Thoracic aorta (tissue), 2 donors: ENCODE measurements around the gene KCNIP1. TPM values are rescaled to one million over a fixed set of nuclear protein-coding genes. Genes with fewer than 3 reads are reported as not detected.

Experiments
- ATAC-seq: fragments of 150-250 bp; one replicate; pipeline ENCODE4 v1.8.0; 2017; ENCODE audit warnings: low read depth; ENCODE audit not compliant: insufficient number of reproducible peaks, low FRiP score
- DNase-seq: peaks from one replicate; pipeline ENCODE4 v3.0.0-alpha.2; 2020; ENCODE audit warnings: low spot score
- H3K27ac ChIP-seq, 2 donors: fragments of 200-600 bp; sonication (generic); 1 replicate in 1 of 2; 2 replicates in 1 of 2; pipeline ENCODE4 v1.5.1; 2016; ENCODE audit warnings: mild to moderate bottlenecking in 2 of 2, moderate library complexity in 2 of 2
- H3K27me3 ChIP-seq: fragments of 200-600 bp; sonication (generic); replicated peaks from 2 replicates; pipeline ENCODE4 v1.6.0; 2016; ENCODE audit warnings: mild to moderate bottlenecking; ENCODE audit not compliant: insufficient read depth
- H3K36me3 ChIP-seq: fragments of 200-600 bp; sonication (generic); one replicate; pipeline ENCODE4 v1.5.1; 2016
- H3K4me1 ChIP-seq, 2 donors: fragments of 200-600 bp; sonication (generic); 1 replicate in 1 of 2; 2 replicates in 1 of 2; pipeline versions ENCODE4 v1.5.1 to v1.6.0; 2016; ENCODE audit warnings: low read depth in 2 of 2, mild to moderate bottlenecking in 1 of 2; ENCODE audit not compliant: control insufficient read depth in 1 of 2
- H3K4me3 ChIP-seq: fragments of 200-600 bp; sonication (generic); 2 replicates; pipeline ENCODE4 v1.5.1; 2016; ENCODE audit warnings: mild to moderate bottlenecking
- H3K9me3 ChIP-seq: fragments of 200-600 bp; sonication (generic); 2 replicates; pipeline ENCODE4 v1.5.1; 2016
- total RNA-seq, 2 donors: library from RNA; depleted of rRNA; stranded (reverse); fragments of >200 nt; gene quantifications; one replicate each; pipeline versions ENCODE4 v1.1.0 to v1.2.3, GENCODE V29; 2016
- TF ChIP-seq, protein P1 (sequence below): fragments of 200-600 bp; sonication (generic); IDR thresholded peaks from one replicate; pipeline ENCODE4 v1.5.1; 2019; ENCODE audit warnings: antibody characterized with exemption

KCNIP1 gene
- total RNA-seq, 2 donors from 2014 or later, result not detected

DNA sequence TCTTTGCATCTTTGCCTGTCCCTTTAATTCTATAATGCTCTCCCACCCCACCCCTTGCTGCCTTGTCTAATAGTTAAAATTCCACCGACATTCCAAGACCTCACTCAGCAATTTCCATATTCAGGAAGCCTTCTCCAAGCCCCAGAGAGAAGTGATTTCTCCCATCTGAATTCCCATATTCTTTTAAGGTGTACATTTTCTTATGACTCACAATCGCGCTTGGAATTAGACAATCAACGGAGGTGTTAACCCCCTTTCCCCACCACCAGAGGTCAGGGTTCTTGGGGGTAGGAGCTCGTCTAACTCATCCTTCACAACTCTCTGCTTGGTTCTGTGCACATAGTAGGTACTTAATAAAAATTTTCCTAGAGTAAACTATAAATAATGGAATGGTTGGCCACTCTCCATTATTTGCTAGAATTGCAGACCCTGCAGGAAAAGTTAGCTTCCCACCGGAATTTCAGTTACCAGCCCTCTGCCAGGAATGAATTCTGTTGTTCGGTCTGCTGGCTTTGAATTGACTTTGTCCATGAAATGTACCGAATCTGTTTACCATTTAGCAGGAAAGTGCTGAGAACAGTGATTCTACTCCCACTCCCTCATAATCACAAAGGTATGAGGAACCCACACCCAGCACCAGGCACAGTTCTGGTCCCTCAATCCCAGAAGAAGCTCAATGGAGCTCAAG is 5.0 kb downstream of the KCNIP1 start:
- peaks cover 0 to 5% of the 10 kb centered on the region in 2 donors for H3K4me1 ChIP-seq
- DNase-seq, result no peak
- TF ChIP-seq, protein P1, sequence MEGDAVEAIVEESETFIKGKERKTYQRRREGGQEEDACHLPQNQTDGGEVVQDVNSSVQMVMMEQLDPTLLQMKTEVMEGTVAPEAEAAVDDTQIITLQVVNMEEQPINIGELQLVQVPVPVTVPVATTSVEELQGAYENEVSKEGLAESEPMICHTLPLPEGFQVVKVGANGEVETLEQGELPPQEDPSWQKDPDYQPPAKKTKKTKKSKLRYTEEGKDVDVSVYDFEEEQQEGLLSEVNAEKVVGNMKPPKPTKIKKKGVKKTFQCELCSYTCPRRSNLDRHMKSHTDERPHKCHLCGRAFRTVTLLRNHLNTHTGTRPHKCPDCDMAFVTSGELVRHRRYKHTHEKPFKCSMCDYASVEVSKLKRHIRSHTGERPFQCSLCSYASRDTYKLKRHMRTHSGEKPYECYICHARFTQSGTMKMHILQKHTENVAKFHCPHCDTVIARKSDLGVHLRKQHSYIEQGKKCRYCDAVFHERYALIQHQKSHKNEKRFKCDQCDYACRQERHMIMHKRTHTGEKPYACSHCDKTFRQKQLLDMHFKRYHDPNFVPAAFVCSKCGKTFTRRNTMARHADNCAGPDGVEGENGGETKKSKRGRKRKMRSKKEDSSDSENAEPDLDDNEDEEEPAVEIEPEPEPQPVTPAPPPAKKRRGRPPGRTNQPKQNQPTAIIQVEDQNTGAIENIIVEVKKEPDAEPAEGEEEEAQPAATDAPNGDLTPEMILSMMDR, result no peak
- no peaks in the 10 kb centered on the region for H3K36me3 ChIP-seq
- ATAC-seq, result no peak
- H3K27ac ChIP-seq, result no peak overlapping the region
- H3K27me3 ChIP-seq, result no peaks in the 10 kb centered on the region
- H3K4me3 ChIP-seq, result no peak overlapping the region
- H3K9me3 ChIP-seq, result no peaks in the 10 kb centered on the region

DNA sequence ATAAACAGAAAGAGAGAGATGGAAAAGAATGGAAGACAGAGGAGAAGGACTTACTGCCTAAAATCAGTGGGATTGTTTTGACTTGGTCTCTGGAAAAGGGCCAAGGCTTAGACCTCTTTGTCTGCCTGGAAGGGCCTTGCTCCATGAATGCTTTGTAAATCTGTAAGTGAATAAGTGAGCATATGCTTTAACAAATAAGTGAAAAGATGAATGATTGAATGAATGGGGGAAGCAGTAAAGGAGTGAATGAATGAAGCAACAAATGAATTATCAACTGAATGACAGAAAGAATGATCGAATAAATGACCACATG is 5.5 kb downstream of the KCNIP1 start:
- H3K36me3 ChIP-seq, result no peaks in the 10 kb centered on the region

DNA sequence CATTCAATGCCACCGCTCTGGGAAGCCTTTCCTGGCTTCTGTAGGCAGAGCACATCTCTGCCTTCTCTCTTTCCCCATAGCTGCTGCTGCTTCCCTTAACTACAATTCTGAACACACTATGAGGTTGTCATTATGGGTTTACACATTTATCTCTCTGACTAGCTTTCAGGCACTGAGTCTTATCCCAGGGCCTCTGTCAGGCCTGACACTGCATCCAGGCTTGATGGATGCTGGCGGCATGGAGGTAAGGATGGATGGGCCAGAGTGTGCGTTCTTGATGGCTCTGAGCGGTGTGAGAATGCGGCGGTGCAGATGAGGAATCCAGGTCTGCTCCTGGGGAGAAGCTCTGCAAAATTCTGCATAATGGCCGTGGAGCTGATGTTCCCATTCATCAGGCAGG is 6.3 kb downstream of the KCNIP1 start:
- TF ChIP-seq, protein P1, result no peak
- no peaks in the 10 kb centered on the region for H3K36me3 ChIP-seq
- H3K4me3 ChIP-seq, result no peak overlapping the region
- ATAC-seq (no peak), DNase-seq (no peak)
- no peaks in the 10 kb centered on the region for H3K9me3 ChIP-seq
- H3K27me3 ChIP-seq, result no peaks in the 10 kb centered on the region
- no peak overlapping the region for H3K27ac ChIP-seq
- no peaks in the 10 kb centered on the region for H3K4me1 ChIP-seq

More for the DNA sequence above, 5.5 kb downstream of the KCNIP1 start:
- peaks cover 0 to under 1% of the 10 kb centered on the region in 2 donors for H3K4me1 ChIP-seq
- no peaks in the 10 kb centered on the region for H3K27me3 ChIP-seq
- no peak overlapping the region for H3K4me3 ChIP-seq
- TF ChIP-seq, protein P1, result no peak
- ATAC-seq (no peak), DNase-seq (no peak)
- H3K27ac ChIP-seq, result no peak overlapping the region
- H3K9me3 ChIP-seq, result no peaks in the 10 kb centered on the region

DNA sequence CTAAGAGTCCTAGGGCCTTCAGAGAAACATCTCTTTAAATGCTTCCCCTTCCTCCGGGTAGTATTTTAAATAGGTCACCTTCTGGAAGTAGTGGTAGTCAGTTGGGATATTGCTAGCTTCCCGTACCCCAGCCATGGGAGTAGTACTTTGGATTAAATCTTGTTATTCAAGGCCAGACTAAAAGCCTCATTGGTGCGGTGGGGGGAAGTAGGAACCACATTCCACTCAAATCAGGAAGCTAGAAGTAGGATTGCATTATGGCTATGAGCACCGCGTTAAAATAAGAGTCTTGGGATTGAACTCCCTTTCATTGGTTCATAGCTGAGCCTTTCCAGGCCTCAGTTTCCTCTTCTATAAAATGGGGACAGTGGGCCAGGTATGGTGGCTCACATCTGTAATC is 6.7 kb downstream of the KCNIP1 start:
- H3K27me3 ChIP-seq, result no peaks in the 10 kb centered on the region
- TF ChIP-seq, protein P1, result no peak
- ATAC-seq (no peak), DNase-seq (no peak)
- no peaks in the 10 kb centered on the region for H3K9me3 ChIP-seq
- no peak overlapping the region for H3K4me3 ChIP-seq
- H3K27ac ChIP-seq, result no peak overlapping the region
- H3K4me1 ChIP-seq, result no peaks in the 10 kb centered on the region
- no peaks in the 10 kb centered on the region for H3K36me3 ChIP-seq

DNA sequence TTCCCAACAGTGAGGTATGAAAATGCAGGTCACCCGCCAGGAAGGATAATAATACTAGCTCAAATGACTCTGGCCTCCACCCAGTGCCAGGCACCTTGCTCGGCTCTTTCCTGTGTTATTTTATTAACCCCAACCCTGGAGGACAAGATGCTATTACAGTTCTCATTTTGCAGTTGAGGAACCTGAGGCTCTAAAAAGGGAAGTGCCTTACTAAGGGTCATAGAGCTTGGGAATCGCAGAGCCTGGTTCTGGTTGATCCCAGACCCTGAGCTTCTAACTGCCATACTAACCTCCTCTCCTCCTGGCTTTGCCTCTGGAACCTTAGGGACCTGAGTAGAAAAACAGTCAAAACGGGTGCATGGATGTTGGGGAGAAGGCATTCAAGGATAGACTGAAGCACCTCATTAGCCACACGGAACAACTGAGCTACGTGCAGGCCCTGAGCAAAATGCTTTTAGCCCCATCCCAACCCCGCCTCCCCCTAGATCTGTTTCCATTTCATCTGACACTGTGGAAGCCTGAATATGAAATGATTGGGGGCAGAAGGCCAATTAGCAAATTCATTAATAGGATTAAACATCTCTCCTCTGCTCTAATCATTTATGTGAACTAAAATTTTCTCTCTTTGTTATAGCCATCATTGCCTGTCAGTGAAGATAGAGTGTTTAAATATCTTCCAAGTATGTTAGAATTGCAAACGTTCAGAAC is 7.9 kb downstream of the KCNIP1 start:
- ATAC-seq (no peak), DNase-seq (no peak)
- Histone ChIP-seq H3K27ac (no peak overlapping the region), H3K9me3 (no peaks in the 10 kb centered on the region), H3K4me1 (no peaks in the 10 kb centered on the region), H3K36me3 (no peaks in the 10 kb centered on the region), H3K27me3 (no peaks in the 10 kb centered on the region), H3K4me3 (no peak overlapping the region)
- TF ChIP-seq, protein P1, result no peak
